ENCODE results near the gene FTSJ3.
"Not testable (repeated sequence)": the region's sequence is repeated elsewhere in the genome, so short reads cannot be mapped to it uniquely, and the experiment has no call there.

Gene FTSJ3

GRCh38 chr17:63827801-63828221, 348 bp upstream of the FTSJ3 start:
- no peak for DNase-seq (ENCODE audit: low spot score)

GRCh38 chr17:63826468-63827001, 928 bp downstream of the FTSJ3 start:
- no peak for DNase-seq (ENCODE audit: low spot score)

GRCh38 chr17:63824362-63824761, 3.1 kb downstream of the FTSJ3 start:
- no peak for DNase-seq (ENCODE audit: low spot score)

DNA sequence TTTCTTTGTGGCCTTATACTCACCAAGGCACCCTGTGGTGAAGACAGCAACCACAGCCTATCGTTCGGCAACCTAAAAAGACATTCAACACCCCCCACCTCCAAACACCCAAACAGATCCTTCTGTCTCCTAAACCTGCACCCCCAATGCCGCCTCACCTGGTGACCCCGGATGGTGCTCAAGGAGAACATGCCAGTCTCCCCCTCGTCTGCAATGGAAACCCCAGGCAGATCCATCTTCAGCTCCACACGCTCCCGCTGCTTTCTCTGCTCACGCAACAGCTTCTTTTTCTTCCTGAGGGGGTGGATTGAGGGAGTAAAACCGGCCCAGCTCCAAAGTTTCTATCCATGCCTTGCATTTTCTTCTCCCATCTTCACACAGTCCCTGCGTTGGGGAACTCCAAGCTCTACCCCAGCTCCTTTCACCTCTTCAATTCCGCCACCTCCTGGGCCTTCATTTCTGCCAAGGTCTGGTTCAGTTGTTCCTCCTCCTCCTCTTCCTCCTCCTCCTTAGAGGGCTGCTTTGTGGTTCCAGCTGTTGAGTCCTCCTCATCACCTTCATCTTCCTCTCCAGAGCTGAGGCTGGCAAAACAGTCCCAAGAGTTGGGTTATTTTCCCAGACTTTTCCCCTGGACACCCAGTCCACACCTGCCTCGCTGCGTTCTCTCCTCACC, 3.7 kb downstream of the FTSJ3 start:
- no peak for DNase-seq (ENCODE audit: low spot score)

- no peak for DNase-seq (ENCODE audit: low spot score)
These were observed 4.9 kb downstream of the FTSJ3 start for GRCh38 chr17:63822537-63822936.

GRCh38 chr17:63821804-63822203, 5.7 kb downstream of the FTSJ3 start:
- no peak for DNase-seq (ENCODE audit: low spot score)

GRCh38 chr17:63820963-63821561, 6.4 kb downstream of the FTSJ3 start:
- no peak for DNase-seq (ENCODE audit: low spot score)

GRCh38 chr17:63819585-63820537, 7.6 kb downstream of the FTSJ3 start:
- DNase-seq (ENCODE audit: low spot score) = no peak

DNA sequence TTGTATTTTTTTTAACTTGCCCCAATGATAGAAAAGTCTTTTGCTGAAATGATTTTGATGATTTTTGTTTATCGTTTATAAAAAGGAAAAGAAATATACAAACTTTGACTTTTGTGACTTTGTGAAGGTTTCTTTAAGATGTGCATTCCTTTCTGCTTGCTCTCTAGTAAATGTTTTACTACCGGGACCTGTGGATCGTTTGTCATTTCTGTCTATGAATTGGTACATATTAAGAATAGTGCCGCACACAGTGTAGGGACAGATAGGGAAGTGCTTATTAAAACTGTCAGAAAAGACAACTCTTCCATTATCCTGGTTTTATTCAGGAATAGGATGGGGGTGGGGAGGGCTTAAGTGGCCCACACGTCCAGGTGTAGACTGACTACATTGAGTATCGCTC, 8.3 kb downstream of the FTSJ3 start:
- DNase-seq (ENCODE audit: low spot score) = no peak

GRCh38 chr17:63817736-63818385, 9.6 kb downstream of the FTSJ3 start:
- DNase-seq (ENCODE audit: low spot score) = no peak

GRCh38 chr17:63816669-63817068, 10.8 kb downstream of the FTSJ3 start:
- no peak for DNase-seq (ENCODE audit: low spot score)

DNA sequence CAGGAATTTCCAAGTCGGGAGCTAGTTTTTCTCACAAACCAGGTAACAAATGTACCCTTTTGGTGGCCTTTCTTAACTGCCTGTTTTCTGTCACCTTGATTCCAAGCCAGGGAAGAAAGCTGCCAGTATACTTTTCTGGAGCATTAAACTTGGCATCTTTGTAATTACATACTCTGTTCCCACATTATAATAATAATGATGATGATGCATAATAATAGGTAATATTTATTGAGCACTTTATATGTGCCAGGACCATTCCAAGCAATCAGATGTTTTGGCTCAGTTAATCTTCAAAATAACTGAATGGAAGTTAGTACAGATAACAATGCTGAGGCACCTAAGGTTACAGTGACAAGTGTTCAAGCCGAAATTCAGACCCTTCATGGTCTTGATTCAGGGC, 11.3 kb downstream of the FTSJ3 start:
- DNase-seq (ENCODE audit: low spot score) = no peak

- DNase-seq (ENCODE audit: low spot score) = peak; percentile 1
These were observed 17.5 kb downstream of the FTSJ3 start for GRCh38 chr17:63809970-63810369.

- DNase-seq (ENCODE audit: low spot score) = no peak
These were observed 21.9 kb downstream of the FTSJ3 start for GRCh38 chr17:63805591-63805990.

- no peak for DNase-seq (ENCODE audit: low spot score)
These were observed 23.1 kb downstream of the FTSJ3 start for GRCh38 chr17:63804328-63804727.

DNA sequence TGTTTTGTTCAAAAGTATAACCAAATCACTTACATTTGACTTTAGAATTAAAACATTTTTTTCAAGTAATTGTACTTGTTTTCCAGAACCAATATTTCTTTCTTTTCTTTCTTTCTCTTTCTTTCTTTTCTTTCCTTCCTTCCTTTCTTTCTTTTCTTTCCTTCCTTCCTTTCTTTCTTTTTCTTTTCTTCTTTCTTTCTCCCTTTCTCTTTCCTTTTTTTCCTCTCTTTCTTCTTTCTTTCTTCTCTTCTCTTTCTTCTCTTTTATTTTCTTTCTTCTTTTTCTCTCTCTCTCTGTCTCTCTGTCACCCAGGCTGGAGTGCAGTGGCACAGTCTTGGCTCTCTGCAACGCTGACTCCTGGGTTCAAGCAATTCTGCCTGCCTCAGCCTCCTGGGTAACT, 26.7 kb downstream of the FTSJ3 start:
- no peak for DNase-seq (ENCODE audit: low spot score)

DNA sequence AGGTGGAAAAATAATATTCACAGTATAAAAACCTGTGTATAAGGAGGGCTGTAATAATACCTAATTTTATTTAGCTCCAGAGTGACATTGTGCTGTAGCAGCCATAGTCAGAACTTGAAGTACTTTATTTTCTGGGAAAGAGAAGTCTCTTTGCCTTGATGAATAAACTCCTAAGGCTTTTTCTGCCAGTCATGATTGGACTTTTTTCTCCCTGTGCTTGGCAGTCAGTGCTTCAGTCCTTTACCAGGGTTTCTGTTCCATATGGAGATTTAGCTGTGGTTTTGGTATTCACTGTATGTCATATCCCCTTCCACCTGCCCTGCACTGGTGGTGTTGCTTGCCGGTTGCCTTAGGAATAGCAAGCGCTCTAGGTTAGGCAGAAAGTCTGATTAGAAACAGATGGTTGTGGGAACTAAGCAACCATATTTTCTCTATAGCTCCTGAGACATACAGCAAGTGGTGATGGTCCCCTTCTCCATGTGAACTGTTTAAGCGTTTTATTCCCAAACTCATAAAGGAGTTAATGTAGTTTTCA, 28.8 kb downstream of the FTSJ3 start:
- DNase-seq (ENCODE audit: low spot score) = no peak

- DNase-seq (ENCODE audit: low spot score) = not testable (repeated sequence)
These were observed 31.1 kb downstream of the FTSJ3 start for GRCh38 chr17:63796375-63796774.

DNA sequence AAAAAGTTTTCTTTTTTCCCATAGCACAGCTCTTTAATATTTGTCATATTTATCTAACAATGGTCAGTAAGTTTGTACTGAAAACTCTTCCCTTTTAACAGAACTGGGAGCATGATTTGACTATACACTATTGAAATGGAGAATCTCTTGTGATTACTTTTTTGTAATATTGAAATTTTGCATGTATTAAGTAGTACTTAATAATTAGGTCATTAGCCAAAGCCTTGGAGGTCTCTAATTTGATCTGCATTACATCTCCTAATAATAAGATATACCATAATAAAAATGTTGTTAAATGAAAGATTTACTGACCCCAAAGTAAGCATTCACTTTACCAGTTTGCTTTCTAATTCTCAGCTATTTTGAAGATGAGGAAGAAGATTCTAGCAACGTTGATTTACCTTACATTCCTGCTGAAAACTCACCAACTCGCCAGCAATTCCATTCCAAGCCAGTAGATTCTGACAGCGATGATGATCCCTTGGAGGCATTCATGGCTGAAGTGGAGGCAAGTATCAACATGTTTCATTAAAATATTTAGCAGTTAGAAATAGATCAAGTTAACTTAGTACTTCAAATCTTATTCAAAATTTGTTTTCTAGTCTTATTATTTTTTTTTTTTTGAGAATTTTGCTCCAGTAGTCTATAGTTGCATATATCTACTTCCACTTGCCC, 35.3 kb downstream of the FTSJ3 start:
- DNase-seq (ENCODE audit: low spot score) = no peak

GRCh38 chr17:63790057-63790456, 37.4 kb downstream of the FTSJ3 start:
- DNase-seq (ENCODE audit: low spot score) = no peak

All from germinal center (tissue), 1 donor.